Liver (tissue), 9 donors: ENCODE data around the gene ST7L. TPM values are rescaled to one million over a fixed set of nuclear protein-coding genes. Genes with fewer than 3 reads are reported as not detected.

ENCODE experiments used
- DNase-seq: peaks from one replicate; pipeline ENCODE4 v3.0.0-alpha.2; 2017; ENCODE audit warnings: low spot score
- H3K27ac ChIP-seq, 2 donors: one replicate each; pipeline ENCODE4 v1.7.0; 2013; ENCODE audit warnings: inconsistent platforms in 2 of 2, low read length in 2 of 2, control low read depth in 1 of 2, low read depth in 1 of 2, mild to moderate bottlenecking in 1 of 2
- H3K27me3 ChIP-seq, 4 donors: one replicate each; pipeline versions ENCODE4 v1.6.1 to v1.7.0; 2013; ENCODE audit warnings: low read length in 3 of 4, inconsistent platforms in 1 of 4, mild to moderate bottlenecking in 1 of 4, moderate library complexity in 1 of 4; ENCODE audit not compliant: control insufficient read depth in 4 of 4, insufficient read depth in 4 of 4
- H3K36me3 ChIP-seq, 4 donors: one replicate each; pipeline versions ENCODE4 v1.6.1 to v1.7.0; 2013; ENCODE audit warnings: low read length in 3 of 4, mild to moderate bottlenecking in 3 of 4, low read depth in 1 of 4, moderate library complexity in 1 of 4; ENCODE audit not compliant: control insufficient read depth in 4 of 4, insufficient read depth in 3 of 4
- H3K4me1 ChIP-seq, 4 donors: one replicate each; pipeline versions ENCODE4 v1.6.1 to v1.7.0; 2013; ENCODE audit warnings: low read length in 3 of 4, mild to moderate bottlenecking in 3 of 4, moderate library complexity in 1 of 4; ENCODE audit not compliant: control insufficient read depth in 4 of 4, insufficient read depth in 4 of 4
- H3K4me3 ChIP-seq, 3 donors: one replicate each; pipeline versions ENCODE4 v1.6.1 to v1.7.0; 2013; ENCODE audit warnings: low read length in 3 of 3, control low read depth in 1 of 3, low read depth in 1 of 3, mild to moderate bottlenecking in 1 of 3
- H3K9ac ChIP-seq, 2 donors: one replicate each; pipeline ENCODE4 v1.7.0; 2013; ENCODE audit warnings: low read length in 2 of 2, mild to moderate bottlenecking in 2 of 2, moderate library complexity in 2 of 2, control low read depth in 1 of 2, low read depth in 1 of 2
- H3K9me3 ChIP-seq, 4 donors: one replicate each; pipeline versions ENCODE4 v1.6.1 to v1.7.0; 2013; ENCODE audit warnings: low read length in 3 of 4; ENCODE audit not compliant: control insufficient read depth in 4 of 4
- ATF3 ChIP-seq: IDR thresholded peaks from 2 replicates; pipeline ENCODE4 v1.6.1; 2016; ENCODE audit warnings: antibody characterized with exemption
- CTCF ChIP-seq: fragments of 150-350 bp; IDR thresholded peaks from 2 replicates; pipeline ENCODE4 v1.5.1; 2017; ENCODE audit warnings: improper control_type of control experiment, low read depth, low read length; ENCODE audit not compliant: missing input control
- EGR1 ChIP-seq, 2 donors: IDR thresholded peaks; 2 replicates each; pipeline ENCODE4 v1.6.1; 2016 to 2018; ENCODE audit warnings: antibody characterized with exemption in 2 of 2, low read depth in 2 of 2
- FOXA1 ChIP-seq: IDR thresholded peaks from 2 replicates; pipeline ENCODE4 v1.6.1; 2016; ENCODE audit warnings: antibody characterized with exemption
- FOXA2 ChIP-seq: IDR thresholded peaks from 2 replicates; pipeline ENCODE4 v1.6.1; 2016; ENCODE audit warnings: antibody characterized with exemption
- GABPA ChIP-seq, 2 donors: IDR thresholded peaks in 1 of 2; conservative IDR thresholded peaks in 1 of 2; 2 replicates each; pipeline ENCODE4 v1.6.1; 2016; ENCODE audit warnings: antibody characterized with exemption in 2 of 2, mild to moderate bottlenecking in 1 of 2, moderate library complexity in 1 of 2
- HNF4A ChIP-seq, 2 donors: conservative IDR thresholded peaks; 2 replicates each; pipeline ENCODE4 v1.6.1; 2016; ENCODE audit warnings: antibody characterized with exemption in 2 of 2, mild to moderate bottlenecking in 2 of 2
- HNF4G ChIP-seq: IDR thresholded peaks from 2 replicates; pipeline ENCODE4 v1.6.1; 2016; ENCODE audit warnings: antibody characterized with exemption
- JUND ChIP-seq, 2 donors: IDR thresholded peaks; 2 replicates each; pipeline ENCODE4 v1.6.1; 2016; ENCODE audit warnings: antibody characterized with exemption in 2 of 2
- MAX ChIP-seq: IDR thresholded peaks from 2 replicates; pipeline ENCODE4 v1.6.1; 2016; ENCODE audit warnings: antibody characterized with exemption
- NR2F2 ChIP-seq: IDR thresholded peaks from 2 replicates; pipeline ENCODE4 v1.6.1; 2016; ENCODE audit warnings: antibody characterized with exemption
- RAD21 ChIP-seq, 2 donors: IDR thresholded peaks; 2 replicates each; pipeline ENCODE4 v1.6.1; 2016; ENCODE audit warnings: antibody characterized with exemption in 2 of 2, mild to moderate bottlenecking in 2 of 2
- REST ChIP-seq: IDR thresholded peaks from 2 replicates; pipeline ENCODE4 v1.6.1; 2016; ENCODE audit warnings: antibody characterized with exemption, mild to moderate bottlenecking
- RXRA ChIP-seq, 2 donors: IDR thresholded peaks; 2 replicates each; pipeline ENCODE4 v1.6.1; 2017 to 2018; ENCODE audit warnings: antibody characterized with exemption in 2 of 2, mild to moderate bottlenecking in 1 of 2
- SP1 ChIP-seq: IDR thresholded peaks from 2 replicates; pipeline ENCODE4 v1.6.1; 2018; ENCODE audit warnings: antibody characterized with exemption, mild to moderate bottlenecking
- TAF1 ChIP-seq: conservative IDR thresholded peaks from 2 replicates; pipeline ENCODE4 v1.6.1; 2016; ENCODE audit warnings: antibody characterized with exemption, mild to moderate bottlenecking
- YY1 ChIP-seq: IDR thresholded peaks from 2 replicates; pipeline ENCODE4 v1.6.1; 2016; ENCODE audit warnings: antibody characterized with exemption, mild to moderate bottlenecking
- ZBTB33 ChIP-seq: IDR thresholded peaks from 2 replicates; pipeline ENCODE4 v1.6.1; 2016; ENCODE audit warnings: antibody characterized with exemption
- polyA plus RNA-seq, 2 donors: library from polyadenylated mRNA; stranded (reverse) in 1 of 2; unstranded in 1 of 2; fragments of 200-250 nt in 1 of 2; fragments of >200 nt in 1 of 2; fragmentation: Nextera tagmentation in 1 of 2; extraction: Ambion mirVana in 1 of 2; gene quantifications; one replicate each; pipeline versions ENCODE4 v1.2.1 to v1.2.3, GENCODE V29; 2013 to 2015
- total RNA-seq, 2 donors: library from RNA; depleted of rRNA; stranded (reverse); fragments of >200 nt; gene quantifications; one replicate each; pipeline ENCODE4 v1.2.3, GENCODE V29; 2014
- donor health status: healthy.
- donor health status: healthy.
- donor health status: healthy.
- donor health status: healthy.
- donor health status: healthy.

ST7L gene
- total and polyA plus RNA-seq, 4 donors: 4.9 to 13.6 (median 9.5) TPM

GRCh38 chr1:112528076-112528475 lies 90.9 kb downstream of the ST7L start:
- Histone ChIP-seq H3K4me3 (no peak overlapping the region), H3K9me3 (no peaks in the 10 kb centered on the region)

More at GRCh38 chr1:112528076-112528475, 90.9 kb downstream of the ST7L start:
- DNase-seq: no peak
- Histone ChIP-seq H3K36me3 (peaks cover 0 to 12% (median 8%) of the 10 kb centered on the region in 4 donors), H3K27ac (no peak overlapping the region), H3K4me1 (no peaks in the 10 kb centered on the region), H3K9ac (no peak overlapping the region), H3K27me3 (no peaks in the 10 kb centered on the region)
- no peak for TF ChIP-seq RAD21 (IDR thresholded peaks at IDR 0.05)
- TF ChIP-seq REST: no peak
- no peak for TF ChIP-seq FOXA1
- no peak for TF ChIP-seq SP1
- TF ChIP-seq EGR1 (IDR thresholded peaks at IDR 0.05; ENCODE audit: low read depth in 2 of 2): no peak
- no peak for TF ChIP-seq NR2F2
- TF ChIP-seq ATF3: no peak
- TF ChIP-seq ZBTB33: no peak
- TF ChIP-seq YY1: no peak
- no peak for TF ChIP-seq MAX
- no peak for TF ChIP-seq FOXA2
- no peak for TF ChIP-seq TAF1
- no peak for TF ChIP-seq JUND (IDR thresholded peaks at IDR 0.05)
- no peak for TF ChIP-seq RXRA (IDR thresholded peaks at IDR 0.05)
- TF ChIP-seq HNF4G: no peak
- TF ChIP-seq HNF4A (conservative IDR thresholded peaks at IDR 0.05): no peak
- no peak for TF ChIP-seq GABPA (IDR thresholded peaks at IDR 0.05 in 1 of 2, conservative IDR thresholded peaks at IDR 0.05 in 1 of 2)
- TF ChIP-seq CTCF: no peak
